Mesothelial cell of epicardium (in vitro differentiated cells): ENCODE measurements around the gene KIF2B. TPM values are rescaled to one million over a fixed set of nuclear protein-coding genes. Genes with fewer than 3 reads are reported as not detected.

Experiments
- DNase-seq, 2 experiments: peaks; one replicate each; pipeline ENCODE4 v3.0.0; 2021; ENCODE audit warnings: low spot score in 2 of 2; ENCODE audit not compliant: unreplicated experiment in 2 of 2
- H3K27ac Mint-ChIP-seq: 2 replicates; pipeline ENCODE4 v1.8.0; 2021; ENCODE audit warnings: mixed read lengths
- H3K27me3 Mint-ChIP-seq: 2 replicates; pipeline ENCODE4 v1.8.0; 2021; ENCODE audit warnings: low read depth, mixed read lengths
- H3K36me3 Mint-ChIP-seq: 2 replicates; pipeline ENCODE4 v1.8.0; 2021; ENCODE audit warnings: mixed read lengths
- H3K4me1 Mint-ChIP-seq: 2 replicates; pipeline ENCODE4 v1.8.0; 2021; ENCODE audit warnings: mixed read lengths
- H3K4me3 Mint-ChIP-seq: 2 replicates; pipeline ENCODE4 v1.8.0; 2021; ENCODE audit warnings: mild to moderate bottlenecking, moderate library complexity, mixed read lengths
- H3K9me3 Mint-ChIP-seq: 2 replicates; pipeline ENCODE4 v1.8.0; 2021; ENCODE audit warnings: mixed read lengths
- total RNA-seq: library from RNA; stranded (reverse); gene quantifications from 3 replicates; pipeline ENCODE4 v1.2.1, GENCODE V29; 2021
- TF ChIP-seq, protein P1 (sequence below): fragments of 200-600 bp; sonication (generic); IDR thresholded peaks from one replicate; pipeline ENCODE4 v1.5.0; 2021; ENCODE audit warnings: antibody characterized with exemption; ENCODE audit not compliant: unreplicated experiment

Gene KIF2B, protein sequence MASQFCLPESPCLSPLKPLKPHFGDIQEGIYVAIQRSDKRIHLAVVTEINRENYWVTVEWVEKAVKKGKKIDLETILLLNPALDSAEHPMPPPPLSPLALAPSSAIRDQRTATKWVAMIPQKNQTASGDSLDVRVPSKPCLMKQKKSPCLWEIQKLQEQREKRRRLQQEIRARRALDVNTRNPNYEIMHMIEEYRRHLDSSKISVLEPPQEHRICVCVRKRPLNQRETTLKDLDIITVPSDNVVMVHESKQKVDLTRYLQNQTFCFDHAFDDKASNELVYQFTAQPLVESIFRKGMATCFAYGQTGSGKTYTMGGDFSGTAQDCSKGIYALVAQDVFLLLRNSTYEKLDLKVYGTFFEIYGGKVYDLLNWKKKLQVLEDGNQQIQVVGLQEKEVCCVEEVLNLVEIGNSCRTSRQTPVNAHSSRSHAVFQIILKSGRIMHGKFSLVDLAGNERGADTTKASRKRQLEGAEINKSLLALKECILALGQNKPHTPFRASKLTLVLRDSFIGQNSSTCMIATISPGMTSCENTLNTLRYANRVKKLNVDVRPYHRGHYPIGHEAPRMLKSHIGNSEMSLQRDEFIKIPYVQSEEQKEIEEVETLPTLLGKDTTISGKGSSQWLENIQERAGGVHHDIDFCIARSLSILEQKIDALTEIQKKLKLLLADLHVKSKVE
- total RNA-seq = not detected in 3 replicates

DNA sequence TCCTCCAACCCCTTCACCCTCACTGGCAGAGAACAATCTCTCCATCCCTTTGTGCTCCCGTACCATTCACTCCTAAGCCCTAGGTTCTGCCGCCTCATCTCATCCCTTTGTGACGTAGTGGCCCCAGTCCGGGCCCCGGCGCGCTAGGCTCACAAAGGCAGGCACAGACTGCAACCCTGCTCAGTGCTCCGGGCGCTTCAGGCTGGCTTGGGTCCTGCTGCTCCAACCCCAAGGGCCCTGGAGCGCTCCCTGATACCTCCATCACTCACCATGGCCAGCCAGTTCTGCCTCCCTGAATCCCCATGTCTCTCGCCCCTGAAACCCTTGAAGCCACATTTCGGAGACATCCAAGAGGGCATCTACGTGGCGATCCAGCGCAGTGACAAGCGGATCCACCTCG lies at the start of gene KIF2B:
TSS of gene KIF2B (plus strand) at position 164 of the 400 bp plus-strand sequence. CDS start at position 271, 107 bp downstream.
- Mint-ChIP-seq H3K9me3 (no peaks in the 10 kb centered on the region), H3K4me3 (no peak within 1 kb of the TSS), H3K36me3 (no peaks in the 10 kb centered on the region), H3K27me3 (no peaks in the 10 kb centered on the region), H3K27ac (no peak within 1 kb of the TSS), H3K4me1 (peaks cover 4% of the 10 kb centered on the region)
- DNase-seq = no peak
- TF ChIP-seq, protein P1, sequence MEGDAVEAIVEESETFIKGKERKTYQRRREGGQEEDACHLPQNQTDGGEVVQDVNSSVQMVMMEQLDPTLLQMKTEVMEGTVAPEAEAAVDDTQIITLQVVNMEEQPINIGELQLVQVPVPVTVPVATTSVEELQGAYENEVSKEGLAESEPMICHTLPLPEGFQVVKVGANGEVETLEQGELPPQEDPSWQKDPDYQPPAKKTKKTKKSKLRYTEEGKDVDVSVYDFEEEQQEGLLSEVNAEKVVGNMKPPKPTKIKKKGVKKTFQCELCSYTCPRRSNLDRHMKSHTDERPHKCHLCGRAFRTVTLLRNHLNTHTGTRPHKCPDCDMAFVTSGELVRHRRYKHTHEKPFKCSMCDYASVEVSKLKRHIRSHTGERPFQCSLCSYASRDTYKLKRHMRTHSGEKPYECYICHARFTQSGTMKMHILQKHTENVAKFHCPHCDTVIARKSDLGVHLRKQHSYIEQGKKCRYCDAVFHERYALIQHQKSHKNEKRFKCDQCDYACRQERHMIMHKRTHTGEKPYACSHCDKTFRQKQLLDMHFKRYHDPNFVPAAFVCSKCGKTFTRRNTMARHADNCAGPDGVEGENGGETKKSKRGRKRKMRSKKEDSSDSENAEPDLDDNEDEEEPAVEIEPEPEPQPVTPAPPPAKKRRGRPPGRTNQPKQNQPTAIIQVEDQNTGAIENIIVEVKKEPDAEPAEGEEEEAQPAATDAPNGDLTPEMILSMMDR = no peak

DNA sequence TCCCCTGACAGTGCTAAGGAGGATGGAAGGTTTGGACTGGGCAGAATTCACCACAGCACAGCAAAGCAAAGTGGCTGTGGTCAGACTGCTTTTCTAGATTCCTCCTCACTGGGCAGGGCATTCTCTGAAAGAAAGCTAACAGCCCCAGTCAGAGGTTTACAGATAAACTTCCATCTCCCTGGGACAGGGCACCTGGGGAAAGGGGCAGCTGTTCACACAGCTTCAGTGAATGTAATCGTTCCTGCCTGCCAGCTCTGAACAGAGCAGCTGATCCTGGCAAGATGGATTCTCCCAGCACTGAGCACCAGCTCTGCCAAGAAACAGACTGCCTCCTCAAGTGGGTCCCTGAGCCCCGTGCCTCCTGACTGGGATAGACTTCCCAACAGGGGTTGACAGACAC lies 42.4 kb upstream of the KIF2B start:
- H3K36me3 Mint-ChIP-seq = no peaks in the 10 kb centered on the region
- no peaks in the 10 kb centered on the region for H3K27me3 Mint-ChIP-seq
- TF ChIP-seq, protein P1 = no peak
- no peak overlapping the region for H3K27ac Mint-ChIP-seq
- H3K4me3 Mint-ChIP-seq = no peak overlapping the region
- H3K9me3 Mint-ChIP-seq = peaks cover 4% of the 10 kb centered on the region
- no peaks in the 10 kb centered on the region for H3K4me1 Mint-ChIP-seq
- DNase-seq = no peak

DNA sequence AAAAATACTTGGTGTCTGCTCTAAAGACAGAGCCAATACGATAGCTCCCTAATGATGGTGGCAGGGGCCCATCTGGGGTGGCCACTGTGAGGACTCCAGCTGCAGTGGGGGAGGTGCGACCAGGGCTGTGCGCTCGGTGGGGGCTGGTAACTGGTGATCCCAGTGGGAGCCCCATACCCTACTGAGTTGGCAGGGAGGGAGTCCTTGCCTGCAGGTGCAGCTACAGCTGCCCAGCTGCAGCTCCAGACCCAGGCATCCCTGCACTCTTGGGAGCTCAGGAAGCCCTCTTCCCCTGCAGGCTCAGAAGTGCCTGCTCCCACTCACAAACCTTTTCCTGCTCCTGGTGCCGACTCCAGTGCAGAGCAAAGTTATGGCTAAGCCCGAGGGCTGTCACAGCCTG lies 31.2 kb upstream of the KIF2B start:
- Mint-ChIP-seq H3K4me1 (peaks cover 8% of the 10 kb centered on the region), H3K4me3 (no peak overlapping the region), H3K9me3 (no peaks in the 10 kb centered on the region), H3K36me3 (no peaks in the 10 kb centered on the region), H3K27me3 (no peaks in the 10 kb centered on the region), H3K27ac (no peak overlapping the region)
- no peak for DNase-seq
- TF ChIP-seq, protein P1 = no peak

DNA sequence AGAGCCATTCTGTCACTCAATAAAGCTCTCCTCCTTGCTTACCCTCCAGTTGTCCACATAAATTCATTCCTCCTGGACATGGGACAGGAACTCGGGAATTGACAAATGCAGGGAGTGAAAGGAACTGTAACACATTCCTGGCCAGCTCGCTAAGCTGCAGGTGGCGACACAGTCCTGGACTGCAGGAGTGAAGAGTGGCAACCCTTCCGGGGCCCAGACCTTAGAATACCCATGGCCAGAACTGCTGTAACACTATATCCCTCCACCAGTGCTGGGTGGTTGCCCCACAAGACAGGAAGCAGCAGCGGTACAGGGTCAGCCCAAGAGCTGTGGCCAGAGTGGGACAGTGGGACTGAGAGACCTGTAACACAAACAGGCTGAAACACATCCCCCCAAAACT lies 30.3 kb upstream of the KIF2B start:
- Mint-ChIP-seq H3K9me3 (no peaks in the 10 kb centered on the region), H3K27ac (no peak overlapping the region), H3K4me3 (no peak overlapping the region), H3K27me3 (no peaks in the 10 kb centered on the region), H3K4me1 (peaks cover 8% of the 10 kb centered on the region), H3K36me3 (no peaks in the 10 kb centered on the region)
- TF ChIP-seq, protein P1 = no peak
- no peak for DNase-seq

DNA sequence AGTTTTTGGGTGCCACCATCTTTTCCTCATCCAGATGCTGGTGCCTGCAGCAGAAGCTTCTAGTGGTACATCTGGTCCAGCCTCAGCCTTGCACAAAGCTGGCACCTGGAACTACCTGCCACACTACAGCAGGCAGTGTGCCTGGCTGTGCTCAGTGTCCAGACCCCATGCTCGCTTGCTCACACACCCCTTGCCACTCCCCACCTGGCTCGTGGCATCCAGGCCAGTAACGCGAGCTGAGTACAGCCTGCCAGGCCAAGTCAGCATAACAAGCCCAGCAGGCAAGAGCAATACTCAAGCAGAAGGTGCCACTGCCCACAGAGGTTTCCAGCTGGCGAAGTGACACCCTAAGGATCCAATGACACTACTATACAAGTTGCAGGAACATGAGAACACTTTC lies 29.7 kb upstream of the KIF2B start:
- Mint-ChIP-seq H3K4me3 (no peak overlapping the region), H3K27me3 (no peaks in the 10 kb centered on the region), H3K27ac (no peak overlapping the region), H3K4me1 (peaks cover 8% of the 10 kb centered on the region), H3K9me3 (no peaks in the 10 kb centered on the region), H3K36me3 (no peaks in the 10 kb centered on the region)
- TF ChIP-seq, protein P1 = no peak
- DNase-seq = no peak
